Measurements from ENCODE around the gene CYSTM1.
"Not testable (repeated sequence)": the region's sequence is repeated elsewhere in the genome, so short reads cannot be mapped to it uniquely, and the experiment has no call there.

Gene CYSTM1

DNA sequence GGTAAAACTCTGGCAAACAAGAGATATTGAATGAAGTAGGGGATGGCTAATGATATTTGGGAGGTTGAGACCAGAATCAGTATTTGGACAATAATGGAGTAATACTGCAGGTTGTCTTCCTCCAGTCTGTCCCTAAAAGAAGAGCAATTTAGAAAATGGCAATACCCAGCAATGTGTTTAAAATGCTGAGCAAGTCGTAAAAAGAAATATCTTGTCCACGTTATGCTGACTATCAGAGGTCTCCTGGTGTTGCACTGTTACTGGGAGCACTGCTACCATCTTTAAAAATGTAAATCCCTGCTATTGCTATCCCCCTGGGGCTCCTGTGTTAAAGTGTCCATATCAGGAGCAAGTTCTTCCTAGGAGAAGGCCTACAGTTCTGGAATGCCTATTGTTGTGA is 10.4 kb downstream of the CYSTM1 start:
- no peak overlapping the region for H3K27ac ChIP-seq

DNA sequence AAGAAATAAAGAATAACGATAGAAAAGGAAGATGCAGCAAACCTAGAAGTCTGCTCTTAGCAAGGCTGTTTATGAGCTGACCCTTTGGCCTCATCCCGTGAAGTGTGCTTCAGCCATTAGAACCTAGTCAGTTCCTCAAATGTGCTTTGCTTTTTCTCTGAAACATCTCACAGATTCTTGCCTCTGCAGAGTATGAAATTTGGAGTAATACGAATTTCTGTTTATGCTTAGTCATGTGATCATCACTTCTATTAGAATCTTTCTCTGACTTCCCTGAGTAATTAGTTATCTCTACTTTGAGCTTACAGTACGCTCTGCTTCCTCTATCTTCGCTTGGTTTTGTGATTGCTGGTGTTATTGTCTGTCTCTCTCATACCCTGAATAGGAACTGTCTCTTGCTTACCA is 11.3 kb downstream of the CYSTM1 start:
- no peaks in the 10 kb centered on the region for H4K20me1 ChIP-seq
- no peak overlapping the region for H3K27ac ChIP-seq

More for the DNA sequence above, 10.4 kb downstream of the CYSTM1 start:
- no peak overlapping the region for H3K4me3 ChIP-seq
- H3K9me3 ChIP-seq, result no peaks in the 10 kb centered on the region
- H4K20me1 ChIP-seq, result no peaks in the 10 kb centered on the region
- no peaks in the 10 kb centered on the region; the same call in 1 of the 2 replicates for H3K4me1 ChIP-seq
- no peak overlapping the region for H3K4me2 ChIP-seq
- H3K36me3 ChIP-seq, result no peaks in the 10 kb centered on the region
- no peak overlapping the region for H3K9ac ChIP-seq
- no peaks in the 10 kb centered on the region for H3K27me3 ChIP-seq
- TF ChIP-seq Cebpa-rat (IDR thresholded peaks at IDR 0.05), result no peak

DNA sequence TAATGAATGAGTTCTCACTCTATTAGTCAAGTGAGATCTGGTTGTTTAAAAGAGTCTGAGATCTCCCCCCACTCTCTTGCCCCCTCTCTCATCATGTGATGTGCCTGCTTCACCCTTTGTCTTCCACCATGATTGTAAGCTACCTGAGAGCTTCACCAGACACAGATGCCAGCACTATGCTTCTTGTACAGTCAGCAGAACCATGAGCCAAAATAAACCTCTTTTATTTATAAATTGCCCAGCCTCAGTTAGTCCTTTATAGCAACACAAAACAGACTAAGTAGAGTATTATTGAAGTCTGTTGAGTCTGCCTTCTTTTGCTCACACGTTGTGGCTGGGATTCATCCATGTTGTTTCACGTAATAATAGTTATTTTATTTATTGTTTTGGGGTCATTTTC is 14.3 kb downstream of the CYSTM1 start:
- Histone ChIP-seq H3K27ac (no peak overlapping the region), H3K4me3 (no peak overlapping the region), H3K36me3 (peaks cover under 1% of the 10 kb centered on the region; the same call in 1 of the 2 replicates), H4K20me1 (no peaks in the 10 kb centered on the region), H3K4me1 (no peaks in the 10 kb centered on the region), H3K9ac (no peak overlapping the region), H3K9me3 (no peaks in the 10 kb centered on the region), H3K27me3 (no peaks in the 10 kb centered on the region), H3K4me2 (no peak overlapping the region)
- no peak for TF ChIP-seq Cebpa-rat (IDR thresholded peaks at IDR 0.05)

More for the DNA sequence above, 11.3 kb downstream of the CYSTM1 start:
- no peak for TF ChIP-seq Cebpa-rat (IDR thresholded peaks at IDR 0.05)
- Histone ChIP-seq H3K27me3 (no peaks in the 10 kb centered on the region), H3K9ac (no peak overlapping the region), H3K4me3 (no peak overlapping the region), H3K36me3 (no peaks in the 10 kb centered on the region), H3K4me2 (no peak overlapping the region), H3K9me3 (no peaks in the 10 kb centered on the region), H3K4me1 (no peaks in the 10 kb centered on the region)

DNA sequence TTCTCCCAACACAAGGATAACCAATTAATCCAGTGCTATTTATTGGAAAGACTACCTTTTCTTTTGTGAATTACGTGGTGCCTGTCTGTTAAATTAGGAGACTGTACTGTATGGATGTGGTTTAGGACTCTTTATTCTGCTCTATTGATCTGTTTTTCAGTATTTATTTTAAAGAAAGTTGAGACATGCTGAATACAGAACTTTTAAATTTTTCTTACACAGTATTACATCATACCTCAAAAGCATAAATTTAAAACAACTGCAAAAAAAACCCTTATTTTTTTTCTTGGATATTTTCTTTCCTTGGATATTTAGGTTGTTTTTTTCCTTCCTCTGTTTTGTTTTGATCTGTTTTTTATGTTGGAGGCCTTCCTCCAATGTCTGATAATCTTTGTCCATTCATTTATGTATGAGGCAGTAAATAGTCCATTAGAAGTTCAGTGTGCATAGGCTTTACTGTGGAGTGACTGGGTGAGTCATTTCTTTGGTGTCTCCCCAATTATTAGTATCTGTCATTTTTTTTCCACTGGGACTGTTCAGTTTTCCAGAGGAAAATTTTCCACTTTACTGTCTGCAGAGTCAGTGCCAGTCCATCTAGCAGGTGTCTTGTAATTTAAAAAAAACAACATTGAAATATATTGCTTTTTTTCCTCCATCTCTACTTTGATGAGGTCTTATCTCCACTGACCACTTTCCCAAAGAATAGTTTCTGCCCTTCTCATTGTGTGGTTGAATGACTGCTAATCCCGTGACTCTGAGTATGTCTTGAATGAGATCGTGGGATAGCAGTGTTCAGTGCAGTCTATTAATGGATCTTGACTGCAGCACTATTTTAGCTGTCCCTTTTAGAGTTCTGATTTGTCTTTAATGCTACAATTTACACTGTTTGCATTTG is 15.2 kb downstream of the CYSTM1 start:
- Histone ChIP-seq H3K9me3 (no peaks in the 10 kb centered on the region), H4K20me1 (no peaks in the 10 kb centered on the region), H3K36me3 (peaks cover 6% of the 10 kb centered on the region; the same call in 1 of the 2 replicates), H3K4me2 (no peak overlapping the region), H3K27ac (no peak overlapping the region), H3K4me1 (peaks cover 7% of the 10 kb centered on the region), H3K4me3 (no peak overlapping the region), H3K9ac (no peak overlapping the region), H3K27me3 (no peaks in the 10 kb centered on the region)
- TF ChIP-seq Cebpa-rat (IDR thresholded peaks at IDR 0.05), result no peak

DNA sequence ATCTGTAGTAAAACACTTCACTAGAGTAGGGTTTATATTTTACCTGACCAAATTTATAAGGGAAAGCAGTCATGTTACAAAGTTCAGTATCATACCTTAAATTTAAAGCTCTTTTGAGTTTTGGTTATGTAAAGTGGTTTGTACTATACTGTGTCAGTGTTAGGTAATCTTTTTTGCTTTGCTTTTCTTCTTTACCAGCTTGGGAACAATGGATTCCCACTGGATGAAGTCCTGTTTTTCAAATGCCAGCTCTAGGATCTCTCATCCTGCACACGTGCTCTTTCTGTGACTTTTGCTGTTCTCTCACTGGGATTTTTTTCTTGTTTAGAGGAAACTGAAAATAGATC is 15.9 kb downstream of the CYSTM1 start:
- no peak for TF ChIP-seq Cebpa-rat (IDR thresholded peaks at IDR 0.05)
- H3K36me3 ChIP-seq, result peaks cover 6% of the 10 kb centered on the region; the same call in 1 of the 2 replicates
- H3K9me3 ChIP-seq, result no peaks in the 10 kb centered on the region
- no peak overlapping the region for H3K4me3 ChIP-seq
- peaks cover 7% of the 10 kb centered on the region for H3K4me1 ChIP-seq
- no peak overlapping the region for H3K9ac ChIP-seq
- H3K27ac ChIP-seq, result no peak overlapping the region
- no peaks in the 10 kb centered on the region for H4K20me1 ChIP-seq
- H3K4me2 ChIP-seq, result no peak overlapping the region
- H3K27me3 ChIP-seq, result no peaks in the 10 kb centered on the region

DNA sequence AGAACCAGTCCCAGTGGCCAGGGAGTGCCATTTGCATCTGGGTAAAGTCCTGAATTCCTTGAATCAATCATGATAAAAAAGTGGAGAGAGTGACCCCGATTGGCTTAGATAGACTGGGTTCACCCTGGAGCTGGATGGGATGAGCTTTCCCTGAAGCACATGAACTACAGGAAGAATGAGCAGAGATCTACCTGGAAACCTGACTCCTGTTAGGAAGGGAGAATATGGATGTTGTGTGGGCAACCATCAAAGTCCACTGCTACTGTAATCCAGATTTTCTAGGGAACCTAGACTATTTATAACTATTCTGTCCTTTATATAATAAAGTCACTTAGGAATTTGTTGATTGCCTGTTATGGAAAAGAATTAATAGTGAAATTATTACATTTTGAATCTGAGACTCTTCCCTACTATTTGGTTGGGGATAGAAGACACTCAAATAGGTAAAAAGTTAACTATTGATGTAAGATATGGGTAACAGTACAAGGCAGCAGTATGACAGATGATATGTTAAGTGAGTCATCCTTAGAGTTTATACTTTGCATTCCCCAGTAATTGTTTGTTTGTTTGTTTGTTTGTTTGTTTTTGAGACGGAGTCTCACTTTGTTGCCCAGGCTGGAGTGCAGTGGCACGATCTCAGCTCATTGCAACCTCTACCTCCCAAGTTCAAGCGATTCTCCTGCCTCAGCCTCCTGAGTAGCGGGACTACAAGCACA is 17.9 kb downstream of the CYSTM1 start:
- H3K9me3 ChIP-seq, result no peaks in the 10 kb centered on the region
- H3K4me3 ChIP-seq, result no peak overlapping the region
- no peak overlapping the region for H3K4me2 ChIP-seq
- H3K4me1 ChIP-seq, result peaks cover 7% of the 10 kb centered on the region
- no peak overlapping the region for H3K27ac ChIP-seq
- no peak overlapping the region for H3K9ac ChIP-seq
- TF ChIP-seq Cebpa-rat (IDR thresholded peaks at IDR 0.05), result no peak
- peaks cover 6% of the 10 kb centered on the region; the same call in 1 of the 2 replicates for H3K36me3 ChIP-seq
- no peaks in the 10 kb centered on the region for H3K27me3 ChIP-seq
- H4K20me1 ChIP-seq, result no peaks in the 10 kb centered on the region

DNA sequence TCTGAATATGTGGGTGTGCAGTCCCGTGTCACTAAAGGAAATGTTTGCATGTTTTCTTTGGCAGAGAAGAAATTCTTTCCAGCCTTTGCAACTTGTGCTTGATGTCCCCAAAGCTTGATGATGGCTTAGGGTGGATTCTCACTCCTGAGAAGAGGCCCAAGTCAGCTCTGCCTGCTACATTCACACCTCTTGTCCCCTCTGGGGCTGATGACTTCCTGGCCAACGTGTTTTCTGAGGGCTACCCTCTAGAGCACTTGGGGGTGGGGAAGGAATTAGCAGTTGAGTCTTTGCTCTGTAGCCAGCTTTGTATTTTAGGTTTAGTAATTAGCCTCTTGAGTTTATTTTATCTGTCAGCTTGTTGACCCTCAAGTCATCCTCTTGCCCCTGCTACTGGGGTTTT is 19.7 kb downstream of the CYSTM1 start:
- H3K36me3 ChIP-seq, result peaks cover 6% of the 10 kb centered on the region; the same call in 1 of the 2 replicates
- H3K4me3 ChIP-seq, result no peak overlapping the region
- no peaks in the 10 kb centered on the region for H3K27me3 ChIP-seq
- no peak for TF ChIP-seq Cebpa-rat (IDR thresholded peaks at IDR 0.05)
- H3K9me3 ChIP-seq, result no peaks in the 10 kb centered on the region
- peaks cover 7% of the 10 kb centered on the region for H3K4me1 ChIP-seq
- no peak overlapping the region for H3K9ac ChIP-seq
- peak overlapping the region; percentile 33 for H3K4me2 ChIP-seq
- no peaks in the 10 kb centered on the region for H4K20me1 ChIP-seq
- no peak overlapping the region for H3K27ac ChIP-seq

DNA sequence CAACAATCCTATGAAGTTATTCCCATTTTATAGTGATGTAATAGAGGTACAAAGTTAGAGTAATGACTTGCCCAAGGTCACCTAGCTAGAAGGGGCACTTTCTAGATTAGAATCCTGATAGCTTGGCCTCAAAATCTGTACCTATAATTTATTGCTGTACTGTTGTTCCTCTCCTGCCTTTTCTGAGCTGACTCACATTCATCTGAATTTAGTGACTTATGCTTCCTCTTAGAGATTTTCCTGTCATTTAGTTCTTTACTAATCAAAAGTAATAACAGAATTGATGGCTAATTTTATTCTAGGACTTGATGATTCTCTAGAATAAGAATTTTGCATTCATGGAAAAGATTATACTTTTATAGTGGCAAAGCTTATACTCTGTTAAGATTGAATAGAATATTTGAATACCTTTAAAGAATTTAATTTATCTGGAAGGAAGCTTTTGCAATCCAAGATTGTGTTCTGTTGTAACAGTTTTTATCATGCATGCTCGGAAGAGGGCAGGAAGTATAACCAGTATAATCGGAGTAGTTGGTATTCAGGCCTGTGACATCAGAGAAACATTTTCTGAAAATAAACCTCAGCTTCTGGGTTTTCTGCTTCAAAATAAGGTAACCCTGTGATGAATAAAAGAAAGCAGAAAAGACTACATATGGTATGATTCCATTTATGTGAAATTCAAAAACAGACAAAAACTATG is 21.3 kb downstream of the CYSTM1 start:
- Histone ChIP-seq H3K4me2 (no peak overlapping the region), H3K27ac (no peak overlapping the region), H3K9ac (no peak overlapping the region), H3K36me3 (peaks cover 6% of the 10 kb centered on the region; the same call in 1 of the 2 replicates), H4K20me1 (no peaks in the 10 kb centered on the region), H3K4me1 (peaks cover 7% of the 10 kb centered on the region), H3K27me3 (no peaks in the 10 kb centered on the region), H3K9me3 (no peaks in the 10 kb centered on the region), H3K4me3 (no peak overlapping the region)
- TF ChIP-seq Cebpa-rat (IDR thresholded peaks at IDR 0.05), result no peak

DNA sequence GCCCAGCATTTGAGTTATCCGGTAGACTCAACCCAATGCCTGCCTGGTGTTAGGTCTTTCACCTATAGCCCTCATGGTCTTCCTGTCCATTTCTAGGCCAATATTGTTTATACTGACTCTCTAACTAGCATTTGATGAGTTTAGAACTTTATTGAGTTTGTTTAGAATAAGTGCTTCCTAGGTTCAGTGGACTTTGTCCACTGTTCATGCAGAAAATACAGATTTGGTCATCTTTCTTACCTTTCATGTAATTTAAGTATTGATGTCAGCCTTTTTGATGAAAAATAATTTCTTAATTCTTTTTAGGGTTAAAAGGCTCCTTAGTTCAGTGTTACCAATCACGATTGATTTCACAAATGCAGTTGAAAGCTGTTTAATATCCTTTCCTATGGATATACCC is 22.0 kb downstream of the CYSTM1 start:
- H3K27ac ChIP-seq, result no peak overlapping the region
- no peak overlapping the region for H3K9ac ChIP-seq
- peaks cover 7% of the 10 kb centered on the region for H3K4me1 ChIP-seq
- H3K36me3 ChIP-seq, result peaks cover 6% of the 10 kb centered on the region; the same call in 1 of the 2 replicates
- no peak overlapping the region for H3K4me3 ChIP-seq
- no peak for TF ChIP-seq Cebpa-rat (IDR thresholded peaks at IDR 0.05)
- H4K20me1 ChIP-seq, result no peaks in the 10 kb centered on the region
- H3K9me3 ChIP-seq, result no peaks in the 10 kb centered on the region
- H3K4me2 ChIP-seq, result no peak overlapping the region
- no peaks in the 10 kb centered on the region for H3K27me3 ChIP-seq

DNA sequence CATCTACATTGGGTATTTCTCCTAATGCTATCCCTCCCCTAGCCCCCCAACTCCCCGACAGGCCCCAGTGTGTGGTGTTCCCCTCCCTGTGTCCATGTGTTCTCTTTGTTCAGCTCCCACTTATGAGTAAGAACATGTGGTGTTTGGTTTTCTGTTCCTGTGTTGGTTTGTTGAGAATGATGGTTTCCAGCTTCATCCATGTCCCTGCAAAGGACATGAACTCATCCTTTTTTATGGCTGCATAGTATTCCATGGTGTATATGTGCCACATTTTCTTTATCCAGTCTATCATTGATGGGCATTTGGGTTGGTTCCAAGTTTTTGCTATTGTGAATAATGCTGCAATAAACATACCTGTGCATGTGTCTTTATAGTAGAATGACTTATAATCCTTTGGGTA is 23.9 kb downstream of the CYSTM1 start:
- not testable (repeated sequence) for H3K9me3 ChIP-seq, H3K4me3 ChIP-seq, H3K4me1 ChIP-seq, H3K27ac ChIP-seq, H3K36me3 ChIP-seq, H3K27me3 ChIP-seq, H3K9ac ChIP-seq, H4K20me1 ChIP-seq, H3K4me2 ChIP-seq
